ENCODE measurements around the gene PVALEF. TPM values are rescaled to one million over a fixed set of nuclear protein-coding genes. Genes with fewer than 3 reads are reported as not detected.

The PVALEF gene
- total and polyA plus RNA-seq, 2 of the 8 experiments (the other 6 are each of a cell fraction or from before 2014, with no cell fraction given): 0.03 TPM; not detected in 1

GRCh38 chr17:81206657-81207056, 41.4 kb downstream of the PVALEF start:
- no peak for TF ChIP-seq TAF1 (IDR thresholded peaks at IDR 0.05; ENCODE audit: low read depth, low read length)
- TF ChIP-seq RAD21 (IDR thresholded peaks at IDR 0.05 in 1 of 2, conservative IDR thresholded peaks at IDR 0.05 in 1 of 2; ENCODE audit: low read depth in 2 of 2, low read length in 2 of 2): no peak
- TF ChIP-seq SRF (IDR thresholded peaks at IDR 0.05; ENCODE audit: low read depth, low read length): no peak
- no peak for TF ChIP-seq POLR2AphosphoS5 (IDR thresholded peaks at IDR 0.05; ENCODE audit: low read depth, low read length)
- TF ChIP-seq KDM1A (IDR thresholded peaks at IDR 0.05; ENCODE audit: borderline replicate concordance, low read length): no peak
- no peak for TF ChIP-seq TBP (IDR thresholded peaks at IDR 0.05; ENCODE audit: low read depth, low read length)
- Histone ChIP-seq H2BK15ac (ENCODE audit: low read length) (no peak overlapping the region), H3K4ac (replicated peaks; ENCODE audit: insufficient read length, low read depth, low read length) (no peak overlapping the region), H2BK12ac (ENCODE audit: low read depth, low read length) (no peak overlapping the region), H2AK5ac (ENCODE audit: low read depth, low read length) (no peak overlapping the region), H3K18ac (ENCODE audit: extremely low read depth, low read length) (no peak overlapping the region), H3K27ac (ENCODE audit: low read depth, low read length) (no peak overlapping the region), H2BK120ac (replicated peaks; ENCODE audit: low read depth, low read length) (no peak overlapping the region), H3K23me2 (ENCODE audit: low read depth, low read length) (peaks cover 3% of the 10 kb centered on the region; the same call in 1 of the 2 replicates), H3K56ac (replicated peaks; ENCODE audit: insufficient read length, low read depth, low read length) (no peak overlapping the region), H3K36me3 (ENCODE audit: control insufficient read depth in 2 of 4, insufficient read depth in 4 of 4, low read length in 3 of 4) (peaks cover 0 to 3% (median 0%) of the 10 kb centered on the region in 4 experiments; a peak in 3 of 8 replicates), H2AFZ (ENCODE audit: low read length) (no peak overlapping the region), H4K91ac (replicated peaks; ENCODE audit: insufficient read length, low read length) (no peak overlapping the region), H2BK5ac (ENCODE audit: low read depth, low read length) (no peak overlapping the region), H3K9me3 (ENCODE audit: insufficient read depth in 2 of 2, low read depth in 1 of 2, low read length in 1 of 2) (no peaks in the 10 kb centered on the region), H4K20me1 (replicated peaks in 1 of 2; ENCODE audit: control insufficient read depth in 1 of 2, insufficient read depth in 2 of 2, low read length in 2 of 2) (peaks cover 3 to 12% of the 10 kb centered on the region in 2 experiments), H3K9ac (replicated peaks in 1 of 4; ENCODE audit: extremely low read depth in 1 of 4, low read depth in 3 of 4, low read length in 3 of 4) (no peak overlapping the region), H3K79me1 (ENCODE audit: low read depth, low read length) (peaks cover 2% of the 10 kb centered on the region; the same call in 1 of the 2 replicates), H3K27me3 (replicated peaks in 1 of 4; ENCODE audit: control insufficient read depth in 3 of 4, extremely low read depth in 1 of 4, insufficient read depth in 3 of 4, low read length in 3 of 4) (no peaks in the 10 kb centered on the region), H3K14ac (ENCODE audit: insufficient read length) (no peak overlapping the region), H3K4me1 (replicated peaks in 1 of 4; ENCODE audit: control insufficient read depth in 3 of 4, insufficient read depth in 4 of 4, low read length in 3 of 4) (no peaks in the 10 kb centered on the region; a peak in 1 of 7 replicates), H3K4me2 (ENCODE audit: insufficient read depth in 1 of 2, low read depth in 2 of 2, low read length in 2 of 2) (no peak overlapping the region), H4K5ac (ENCODE audit: insufficient read length, low read depth, low read length) (no peak overlapping the region), H2BK20ac (ENCODE audit: low read length) (no peak overlapping the region), H4K8ac (ENCODE audit: extremely low read depth, insufficient read depth, low read length) (peak overlapping the region; percentile 51; the same call in 1 of the 2 replicates), H3K23ac (ENCODE audit: insufficient read length) (no peak overlapping the region), H3K79me2 (ENCODE audit: control insufficient read depth in 1 of 2, insufficient read depth in 2 of 2, low read length in 2 of 2) (no peaks in the 10 kb centered on the region), H3K4me3 (ENCODE audit: extremely low read depth in 1 of 4, insufficient read depth in 2 of 4, low read depth in 3 of 4, low read length in 4 of 4) (no peak overlapping the region)
- POLR2A ChIA-PET (ENCODE audit: partially characterized antibody): interaction anchor here (0.6 kb wide), 1 partner anchor 599 kb away, joined by 3 read pairs; no protein-coding TSS in a partner anchor
- CTCF ChIA-PET (ENCODE audit: partially characterized antibody): interaction anchor here (1.1 to 1.2 kb wide), 2 partner anchors 31 to 86 kb away, joined by 3 read pairs; no protein-coding TSS in a partner anchor
- DNase-seq (ENCODE audit: low read depth in 1 of 2, low spot score in 2 of 2) (no peak), FAIRE-seq (no peak)
- 91% methylated on average over 12 of the region's 12 CpGs; no CpG with 5 or more reads in 1 of the 2 experiments for WGBS, 2 experiments (ENCODE audit: extremely low coverage in 1 of 2, insufficient coverage in 1 of 2, insufficient read length in 1 of 2, insufficient replicate concordance in 2 of 2, low coverage in 1 of 2, low lambda C conversion rate in 2 of 2, missing lambda C conversion rate in 1 of 2)
